ENCODE data around the gene SMIM15. TPM values are rescaled to one million over a fixed set of nuclear protein-coding genes. Genes with fewer than 3 reads are reported as not detected.

Gene SMIM15
- polyA plus RNA-seq, 1 of the 3 experiments (the other 2 are of a cell fraction) = 51.1 TPM

DNA sequence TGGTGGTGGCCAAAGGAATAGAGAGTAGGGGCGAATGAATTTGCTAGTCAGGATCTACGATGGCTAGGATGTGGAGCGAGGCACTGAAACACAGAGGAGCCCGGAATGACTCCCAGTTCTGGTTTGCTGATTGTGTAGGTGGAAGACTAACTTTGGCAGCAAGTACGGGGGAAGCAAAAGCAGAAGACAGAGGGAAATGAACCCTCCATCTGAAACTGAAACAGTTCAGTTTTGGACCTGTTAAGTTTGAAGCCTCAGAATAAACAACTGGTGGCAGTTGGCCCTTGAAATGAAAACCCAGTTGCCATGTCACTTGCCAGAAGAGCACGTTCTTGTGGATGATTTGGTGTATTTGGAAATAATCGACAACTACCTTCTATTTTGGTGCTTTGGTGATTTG is 15.4 kb upstream of the SMIM15 start:
- Histone ChIP-seq H3K4me1 (ENCODE audit: control insufficient read depth in 1 of 2, insufficient read depth in 2 of 2, low read depth in 1 of 2, low read length in 1 of 2) (no peaks in the 10 kb centered on the region), H4K20me1 (ENCODE audit: insufficient read depth) (no peaks in the 10 kb centered on the region), H3K27ac (ENCODE audit: low read depth in 2 of 2, low read length in 1 of 2) (no peak overlapping the region), H3K9me3 (no peaks in the 10 kb centered on the region), H3K9me2 (no peaks in the 10 kb centered on the region), H3K36me3 (replicated peaks in 1 of 2; ENCODE audit: control insufficient read depth in 1 of 2, insufficient read depth in 2 of 2, low read length in 1 of 2) (no peaks in the 10 kb centered on the region), H3K4me3 (ENCODE audit: low read depth in 2 of 2, low read length in 1 of 2) (no peak overlapping the region), H3F3A (replicated peaks; ENCODE audit: insufficient read depth) (no peaks in the 10 kb centered on the region), H3K9ac (no peak overlapping the region), H3K4me2 (no peak overlapping the region), H3K27me3 (ENCODE audit: insufficient read depth) (no peaks in the 10 kb centered on the region), H3K79me2 (ENCODE audit: insufficient read depth) (no peaks in the 10 kb centered on the region), H2AFZ (ENCODE audit: low read depth) (no peak overlapping the region)
- no peak for DNase-seq
- TF ChIP-seq, protein P1, sequence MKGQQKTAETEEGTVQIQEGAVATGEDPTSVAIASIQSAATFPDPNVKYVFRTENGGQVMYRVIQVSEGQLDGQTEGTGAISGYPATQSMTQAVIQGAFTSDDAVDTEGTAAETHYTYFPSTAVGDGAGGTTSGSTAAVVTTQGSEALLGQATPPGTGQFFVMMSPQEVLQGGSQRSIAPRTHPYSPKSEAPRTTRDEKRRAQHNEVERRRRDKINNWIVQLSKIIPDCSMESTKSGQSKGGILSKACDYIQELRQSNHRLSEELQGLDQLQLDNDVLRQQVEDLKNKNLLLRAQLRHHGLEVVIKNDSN (IDR thresholded peaks at IDR 0.05; ENCODE audit: borderline replicate concordance, low read depth) = no peak
- CTCF ChIA-PET = interaction anchor here (2.2 kb wide), 1 partner anchor 10 kb away, joined by 6 read pairs; no protein-coding TSS in a partner anchor
- WGBS (ENCODE audit: low lambda C conversion rate) = 91% methylated on average over 7 of the region's 7 CpGs
- POLR2A ChIA-PET = no interaction called here

DNA sequence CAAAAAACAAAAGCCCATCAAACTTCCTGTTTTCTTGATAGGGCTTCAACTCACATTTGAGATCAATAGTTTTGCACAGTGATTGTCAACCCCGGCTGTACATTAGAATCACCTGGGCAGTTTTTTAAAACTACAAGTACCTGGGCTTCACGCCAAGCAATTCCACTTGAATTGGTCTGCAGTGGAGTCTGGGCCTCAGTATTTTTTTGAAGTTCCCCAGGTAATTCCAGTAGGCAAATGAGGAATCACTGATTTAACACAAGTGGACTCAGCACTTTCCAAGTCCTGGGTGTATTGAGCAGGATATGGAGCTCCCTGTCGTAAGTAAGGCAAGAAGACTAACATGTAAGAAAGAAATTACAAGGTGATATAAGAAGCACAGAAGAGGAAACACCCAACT is 14.8 kb upstream of the SMIM15 start:
- H3K4me1 ChIP-seq (ENCODE audit: control insufficient read depth in 1 of 2, insufficient read depth in 2 of 2, low read depth in 1 of 2, low read length in 1 of 2) = no peaks in the 10 kb centered on the region
- no peak overlapping the region for H3K9ac ChIP-seq
- ChIA-PET CTCF (interaction anchor here (0.8 to 2.2 kb wide), 3 partner anchors 9 to 22 kb away, joined by 3 to 6 read pairs (median 3); no protein-coding TSS in a partner anchor), POLR2A (no interaction called here)
- H3F3A ChIP-seq (replicated peaks; ENCODE audit: insufficient read depth) = no peaks in the 10 kb centered on the region
- H3K4me3 ChIP-seq (ENCODE audit: low read depth in 2 of 2, low read length in 1 of 2) = no peak overlapping the region
- DNase-seq = no peak
- H3K79me2 ChIP-seq (ENCODE audit: insufficient read depth) = no peaks in the 10 kb centered on the region
- no peaks in the 10 kb centered on the region for H4K20me1 ChIP-seq (ENCODE audit: insufficient read depth)
- H2AFZ ChIP-seq (ENCODE audit: low read depth) = no peak overlapping the region
- WGBS (ENCODE audit: low lambda C conversion rate) = 88% methylated on average over 3 of the region's 3 CpGs
- no peak overlapping the region for H3K27ac ChIP-seq (ENCODE audit: low read depth in 2 of 2, low read length in 1 of 2)
- no peak for TF ChIP-seq JUND (IDR thresholded peaks at IDR 0.05)
- no peak for TF ChIP-seq FOSL2 (IDR thresholded peaks at IDR 0.05; ENCODE audit: borderline replicate concordance, low read depth)
- TF ChIP-seq RAD21 (IDR thresholded peaks at IDR 0.05; ENCODE audit: low read length) = no peak
- TF ChIP-seq TCF12 (IDR thresholded peaks at IDR 0.05) = no peak
- TF ChIP-seq EZH2phosphoT487 (IDR thresholded peaks at IDR 0.05; ENCODE audit: borderline replicate concordance, low read depth) = no peak
- TF ChIP-seq, protein P1 (IDR thresholded peaks at IDR 0.05; ENCODE audit: borderline replicate concordance, low read depth) = no peak
- TF ChIP-seq RFX5 (IDR thresholded peaks at IDR 0.05; ENCODE audit: low read length) = no peak
- TF ChIP-seq EP300 (IDR thresholded peaks at IDR 0.05; ENCODE audit: borderline replicate concordance in 1 of 2, low read depth in 1 of 2, low read length in 1 of 2) = no peak
- no peak for TF ChIP-seq NFIC (IDR thresholded peaks at IDR 0.05; ENCODE audit: borderline replicate concordance)
- no peak for TF ChIP-seq SIN3A (IDR thresholded peaks at IDR 0.05; ENCODE audit: borderline replicate concordance, low read depth, low read length)
- TF ChIP-seq, protein P2, sequence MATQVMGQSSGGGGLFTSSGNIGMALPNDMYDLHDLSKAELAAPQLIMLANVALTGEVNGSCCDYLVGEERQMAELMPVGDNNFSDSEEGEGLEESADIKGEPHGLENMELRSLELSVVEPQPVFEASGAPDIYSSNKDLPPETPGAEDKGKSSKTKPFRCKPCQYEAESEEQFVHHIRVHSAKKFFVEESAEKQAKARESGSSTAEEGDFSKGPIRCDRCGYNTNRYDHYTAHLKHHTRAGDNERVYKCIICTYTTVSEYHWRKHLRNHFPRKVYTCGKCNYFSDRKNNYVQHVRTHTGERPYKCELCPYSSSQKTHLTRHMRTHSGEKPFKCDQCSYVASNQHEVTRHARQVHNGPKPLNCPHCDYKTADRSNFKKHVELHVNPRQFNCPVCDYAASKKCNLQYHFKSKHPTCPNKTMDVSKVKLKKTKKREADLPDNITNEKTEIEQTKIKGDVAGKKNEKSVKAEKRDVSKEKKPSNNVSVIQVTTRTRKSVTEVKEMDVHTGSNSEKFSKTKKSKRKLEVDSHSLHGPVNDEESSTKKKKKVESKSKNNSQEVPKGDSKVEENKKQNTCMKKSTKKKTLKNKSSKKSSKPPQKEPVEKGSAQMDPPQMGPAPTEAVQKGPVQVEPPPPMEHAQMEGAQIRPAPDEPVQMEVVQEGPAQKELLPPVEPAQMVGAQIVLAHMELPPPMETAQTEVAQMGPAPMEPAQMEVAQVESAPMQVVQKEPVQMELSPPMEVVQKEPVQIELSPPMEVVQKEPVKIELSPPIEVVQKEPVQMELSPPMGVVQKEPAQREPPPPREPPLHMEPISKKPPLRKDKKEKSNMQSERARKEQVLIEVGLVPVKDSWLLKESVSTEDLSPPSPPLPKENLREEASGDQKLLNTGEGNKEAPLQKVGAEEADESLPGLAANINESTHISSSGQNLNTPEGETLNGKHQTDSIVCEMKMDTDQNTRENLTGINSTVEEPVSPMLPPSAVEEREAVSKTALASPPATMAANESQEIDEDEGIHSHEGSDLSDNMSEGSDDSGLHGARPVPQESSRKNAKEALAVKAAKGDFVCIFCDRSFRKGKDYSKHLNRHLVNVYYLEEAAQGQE (IDR thresholded peaks at IDR 0.05; ENCODE audit: low read depth, low read length) = no peak
- no peaks in the 10 kb centered on the region for H3K36me3 ChIP-seq (replicated peaks in 1 of 2; ENCODE audit: control insufficient read depth in 1 of 2, insufficient read depth in 2 of 2, low read length in 1 of 2)
- no peak overlapping the region for H3K4me2 ChIP-seq
- H3K9me2 ChIP-seq = no peaks in the 10 kb centered on the region
- no peaks in the 10 kb centered on the region for H3K9me3 ChIP-seq
- H3K27me3 ChIP-seq (ENCODE audit: insufficient read depth) = no peaks in the 10 kb centered on the region
